Astrocyte (in vitro differentiated cells and primary cell): ENCODE results near the gene CBLC.

Experiments
- EZH2 ChIP-seq: IDR thresholded peaks from 2 replicates; pipeline ENCODE4 v1.6.1; 2012; ENCODE audit warnings: mild to moderate bottlenecking, low read length, inconsistent platforms; ENCODE audit not compliant: insufficient read depth
- TF ChIP-seq, protein P1 (sequence below): IDR thresholded peaks from 2 replicates; pipeline ENCODE4 v1.5.1; 2011; ENCODE audit warnings: low read depth, mild to moderate bottlenecking, inconsistent platforms, low read length, moderate library complexity; ENCODE audit not compliant: insufficient read depth

DNA sequence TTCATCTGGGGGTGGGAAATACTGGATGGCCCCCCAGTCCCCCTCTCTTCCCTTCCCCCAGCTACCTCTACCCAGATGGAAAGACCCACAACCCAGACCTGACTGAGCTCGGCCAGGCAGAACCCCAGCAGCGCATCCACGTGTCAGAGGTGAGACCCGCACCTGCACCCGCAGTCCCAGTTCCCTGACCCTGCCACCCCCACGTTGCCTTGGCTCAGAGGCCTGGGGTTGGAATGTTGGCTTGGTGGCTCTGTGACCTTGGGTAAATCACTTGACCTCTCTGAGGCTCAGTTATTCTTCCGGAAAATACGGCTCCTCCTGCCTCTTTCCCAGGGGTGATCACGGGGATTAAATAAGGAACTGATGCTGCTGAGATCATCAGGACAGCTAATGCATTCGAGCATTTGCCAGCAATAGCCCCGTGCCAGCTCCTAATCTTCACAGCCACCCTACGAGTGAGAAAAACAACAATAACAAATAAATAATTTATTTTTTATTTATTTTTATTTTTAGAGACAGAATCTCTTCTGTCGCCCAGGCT, 12.3 kb downstream of the CBLC start:
- TF ChIP-seq EZH2: no peak
- TF ChIP-seq, protein P1, sequence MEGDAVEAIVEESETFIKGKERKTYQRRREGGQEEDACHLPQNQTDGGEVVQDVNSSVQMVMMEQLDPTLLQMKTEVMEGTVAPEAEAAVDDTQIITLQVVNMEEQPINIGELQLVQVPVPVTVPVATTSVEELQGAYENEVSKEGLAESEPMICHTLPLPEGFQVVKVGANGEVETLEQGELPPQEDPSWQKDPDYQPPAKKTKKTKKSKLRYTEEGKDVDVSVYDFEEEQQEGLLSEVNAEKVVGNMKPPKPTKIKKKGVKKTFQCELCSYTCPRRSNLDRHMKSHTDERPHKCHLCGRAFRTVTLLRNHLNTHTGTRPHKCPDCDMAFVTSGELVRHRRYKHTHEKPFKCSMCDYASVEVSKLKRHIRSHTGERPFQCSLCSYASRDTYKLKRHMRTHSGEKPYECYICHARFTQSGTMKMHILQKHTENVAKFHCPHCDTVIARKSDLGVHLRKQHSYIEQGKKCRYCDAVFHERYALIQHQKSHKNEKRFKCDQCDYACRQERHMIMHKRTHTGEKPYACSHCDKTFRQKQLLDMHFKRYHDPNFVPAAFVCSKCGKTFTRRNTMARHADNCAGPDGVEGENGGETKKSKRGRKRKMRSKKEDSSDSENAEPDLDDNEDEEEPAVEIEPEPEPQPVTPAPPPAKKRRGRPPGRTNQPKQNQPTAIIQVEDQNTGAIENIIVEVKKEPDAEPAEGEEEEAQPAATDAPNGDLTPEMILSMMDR: no peak
